ENCODE measurements around the gene DIP2B.

The DIP2B gene

GRCh38 chr12:50732591-50732990 lies 227.8 kb downstream of the DIP2B start:
- peaks cover 67% of the 10 kb centered on the region for H3K36me3 ChIP-seq (ENCODE audit: insufficient read depth, insufficient read length, low read length)
- DNase-seq (ENCODE audit: low read depth, low spot score): no peak

DNA sequence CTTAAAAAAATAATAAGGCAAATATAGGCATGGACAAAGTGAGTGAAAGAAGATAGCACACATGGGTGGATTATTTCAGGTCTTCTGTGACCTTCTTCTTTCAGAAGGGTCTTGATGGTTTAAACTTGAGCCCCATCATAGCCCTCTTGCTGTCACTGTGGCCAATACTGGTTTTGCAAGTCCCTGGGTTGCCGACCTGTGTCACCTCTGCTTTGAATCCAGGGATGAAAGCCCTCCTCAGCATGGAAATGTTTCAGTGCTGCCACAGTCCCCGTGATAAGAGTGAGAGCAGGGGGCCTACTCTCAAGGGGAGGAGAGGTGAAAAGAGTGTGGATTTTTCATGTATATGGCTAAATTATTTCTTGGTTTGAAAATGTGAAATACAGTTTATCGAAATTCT lies 228.9 kb downstream of the DIP2B start:
- H3K9ac ChIP-seq (ENCODE audit: insufficient read length, low read depth): no peak overlapping the region
- no peaks in the 10 kb centered on the region for H3K4me1 ChIP-seq (ENCODE audit: insufficient read depth, insufficient read length)
- peaks cover 67% of the 10 kb centered on the region for H3K36me3 ChIP-seq (ENCODE audit: insufficient read depth, insufficient read length, low read length)
- no peak for DNase-seq (ENCODE audit: low read depth, low spot score)
- H3K27me3 ChIP-seq (ENCODE audit: insufficient read depth, insufficient read length): no peaks in the 10 kb centered on the region
- no peak for TF ChIP-seq SUZ12 (IDR thresholded peaks at IDR 0.05; ENCODE audit: extremely low read depth, insufficient read depth, insufficient read length)
- no peak for TF ChIP-seq ZNF274 (IDR thresholded peaks at IDR 0.05; ENCODE audit: low read depth, low read length)
- TF ChIP-seq YY1 (IDR thresholded peaks at IDR 0.05; ENCODE audit: insufficient read depth, insufficient read length): no peak
- H3K4me3 ChIP-seq (ENCODE audit: insufficient read length, low read depth): no peak overlapping the region
- no peaks in the 10 kb centered on the region for H3K9me3 ChIP-seq (ENCODE audit: insufficient read depth, low read length)

More at GRCh38 chr12:50732591-50732990, 227.8 kb downstream of the DIP2B start:
- no peaks in the 10 kb centered on the region for H3K9me3 ChIP-seq (ENCODE audit: insufficient read depth, low read length)
- H3K27me3 ChIP-seq (ENCODE audit: insufficient read depth, insufficient read length): no peaks in the 10 kb centered on the region
- TF ChIP-seq YY1 (IDR thresholded peaks at IDR 0.05; ENCODE audit: insufficient read depth, insufficient read length) (no peak), SUZ12 (IDR thresholded peaks at IDR 0.05; ENCODE audit: extremely low read depth, insufficient read depth, insufficient read length) (no peak), ZNF274 (IDR thresholded peaks at IDR 0.05; ENCODE audit: low read depth, low read length) (no peak)
- H3K9ac ChIP-seq (ENCODE audit: insufficient read length, low read depth): no peak overlapping the region
- no peaks in the 10 kb centered on the region for H3K4me1 ChIP-seq (ENCODE audit: insufficient read depth, insufficient read length)
- no peak overlapping the region for H3K4me3 ChIP-seq (ENCODE audit: insufficient read length, low read depth)

GRCh38 chr12:50734409-50735263 lies 229.9 kb downstream of the DIP2B start:
- Histone ChIP-seq H3K36me3 (ENCODE audit: insufficient read depth, insufficient read length, low read length) (peaks cover 70% of the 10 kb centered on the region), H3K27me3 (ENCODE audit: insufficient read depth, insufficient read length) (no peaks in the 10 kb centered on the region), H3K9me3 (ENCODE audit: insufficient read depth, low read length) (no peaks in the 10 kb centered on the region), H3K9ac (ENCODE audit: insufficient read length, low read depth) (no peak overlapping the region), H3K4me1 (ENCODE audit: insufficient read depth, insufficient read length) (no peaks in the 10 kb centered on the region), H3K4me3 (ENCODE audit: insufficient read length, low read depth) (no peak overlapping the region)
- DNase-seq (ENCODE audit: low read depth, low spot score): no peak
- TF ChIP-seq YY1 (IDR thresholded peaks at IDR 0.05; ENCODE audit: insufficient read depth, insufficient read length) (no peak), SUZ12 (IDR thresholded peaks at IDR 0.05; ENCODE audit: extremely low read depth, insufficient read depth, insufficient read length) (no peak), ZNF274 (IDR thresholded peaks at IDR 0.05; ENCODE audit: low read depth, low read length) (no peak)

DNA sequence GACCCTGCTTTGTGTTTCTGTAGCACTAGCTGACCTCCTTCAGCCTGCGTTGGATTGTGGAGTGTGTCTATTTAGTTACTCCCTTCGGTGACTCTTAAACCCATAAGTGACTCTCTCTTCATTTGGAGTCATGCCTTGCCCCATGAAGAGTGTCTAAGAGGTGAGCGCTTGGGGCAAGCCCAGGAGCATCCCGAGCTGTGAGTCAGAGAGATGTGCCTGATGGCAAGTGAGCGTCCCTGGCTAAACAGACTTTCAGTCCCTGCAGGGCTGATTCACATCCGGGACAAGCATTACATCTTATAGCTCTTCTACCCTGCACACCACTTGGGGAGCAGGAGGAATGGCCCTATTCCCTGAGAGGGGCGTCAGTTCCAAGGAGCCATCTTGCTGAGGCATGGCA lies 234.8 kb downstream of the DIP2B start:
- no peak for DNase-seq (ENCODE audit: low read depth, low spot score)
- no peaks in the 10 kb centered on the region for H3K9me3 ChIP-seq (ENCODE audit: insufficient read depth, low read length)
- H3K4me1 ChIP-seq (ENCODE audit: insufficient read depth, insufficient read length): no peaks in the 10 kb centered on the region
- H3K4me3 ChIP-seq (ENCODE audit: insufficient read length, low read depth): no peak overlapping the region
- H3K36me3 ChIP-seq (ENCODE audit: insufficient read depth, insufficient read length, low read length): peaks cover 79% of the 10 kb centered on the region
- no peaks in the 10 kb centered on the region for H3K27me3 ChIP-seq (ENCODE audit: insufficient read depth, insufficient read length)
- no peak for TF ChIP-seq SUZ12 (IDR thresholded peaks at IDR 0.05; ENCODE audit: extremely low read depth, insufficient read depth, insufficient read length)
- no peak for TF ChIP-seq YY1 (IDR thresholded peaks at IDR 0.05; ENCODE audit: insufficient read depth, insufficient read length)
- TF ChIP-seq ZNF274 (IDR thresholded peaks at IDR 0.05; ENCODE audit: low read depth, low read length): no peak
- H3K9ac ChIP-seq (ENCODE audit: insufficient read length, low read depth): no peak overlapping the region

- H3K27me3 ChIP-seq (ENCODE audit: insufficient read depth, insufficient read length): no peaks in the 10 kb centered on the region
- no peak for DNase-seq (ENCODE audit: low read depth, low spot score)
- no peak overlapping the region for H3K9ac ChIP-seq (ENCODE audit: insufficient read length, low read depth)
- H3K4me1 ChIP-seq (ENCODE audit: insufficient read depth, insufficient read length): no peaks in the 10 kb centered on the region
- H3K9me3 ChIP-seq (ENCODE audit: insufficient read depth, low read length): no peaks in the 10 kb centered on the region
- TF ChIP-seq YY1 (IDR thresholded peaks at IDR 0.05; ENCODE audit: insufficient read depth, insufficient read length) (no peak), SUZ12 (IDR thresholded peaks at IDR 0.05; ENCODE audit: extremely low read depth, insufficient read depth, insufficient read length) (no peak), ZNF274 (IDR thresholded peaks at IDR 0.05; ENCODE audit: low read depth, low read length) (no peak)
- peaks cover 86% of the 10 kb centered on the region for H3K36me3 ChIP-seq (ENCODE audit: insufficient read depth, insufficient read length, low read length)
- no peak overlapping the region for H3K4me3 ChIP-seq (ENCODE audit: insufficient read length, low read depth)
These were observed 235.5 kb downstream of the DIP2B start for GRCh38 chr12:50740307-50740706.

GRCh38 chr12:50742776-50743175 lies 238.0 kb downstream of the DIP2B start:
- no peak for TF ChIP-seq SUZ12 (IDR thresholded peaks at IDR 0.05; ENCODE audit: extremely low read depth, insufficient read depth, insufficient read length)
- TF ChIP-seq YY1 (IDR thresholded peaks at IDR 0.05; ENCODE audit: insufficient read depth, insufficient read length): no peak
- no peak for TF ChIP-seq ZNF274 (IDR thresholded peaks at IDR 0.05; ENCODE audit: low read depth, low read length)
- DNase-seq (ENCODE audit: low read depth, low spot score): no peak
- Histone ChIP-seq H3K4me3 (ENCODE audit: insufficient read length, low read depth) (no peak overlapping the region), H3K4me1 (ENCODE audit: insufficient read depth, insufficient read length) (no peaks in the 10 kb centered on the region), H3K36me3 (ENCODE audit: insufficient read depth, insufficient read length, low read length) (peaks cover 70% of the 10 kb centered on the region), H3K9me3 (ENCODE audit: insufficient read depth, low read length) (no peaks in the 10 kb centered on the region), H3K27me3 (ENCODE audit: insufficient read depth, insufficient read length) (no peaks in the 10 kb centered on the region), H3K9ac (ENCODE audit: insufficient read length, low read depth) (no peak overlapping the region)

DNA sequence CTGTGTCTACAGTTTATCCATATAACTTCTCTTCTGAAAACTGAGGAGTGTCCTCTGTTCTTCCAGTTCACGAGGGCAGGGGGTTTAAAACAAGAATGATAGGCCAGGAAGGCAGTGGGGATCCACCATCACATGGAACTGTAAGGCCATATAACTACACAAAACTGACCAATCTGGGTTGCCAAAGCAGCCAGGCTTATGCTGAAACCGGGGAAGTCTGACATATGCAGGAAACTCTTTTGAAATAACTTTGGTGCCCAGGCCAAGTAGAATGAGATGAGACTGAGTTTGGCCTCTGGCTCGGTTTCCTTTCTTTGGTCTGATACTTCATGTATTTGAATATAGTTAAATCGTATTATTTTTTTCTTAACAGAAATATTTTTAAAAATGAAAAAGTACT lies 241.1 kb downstream of the DIP2B start:
- no peak overlapping the region for H3K4me3 ChIP-seq (ENCODE audit: insufficient read length, low read depth)
- DNase-seq (ENCODE audit: low read depth, low spot score): no peak
- no peak overlapping the region for H3K9ac ChIP-seq (ENCODE audit: insufficient read length, low read depth)
- H3K9me3 ChIP-seq (ENCODE audit: insufficient read depth, low read length): no peaks in the 10 kb centered on the region
- no peaks in the 10 kb centered on the region for H3K27me3 ChIP-seq (ENCODE audit: insufficient read depth, insufficient read length)
- no peak for TF ChIP-seq YY1 (IDR thresholded peaks at IDR 0.05; ENCODE audit: insufficient read depth, insufficient read length)
- no peak for TF ChIP-seq ZNF274 (IDR thresholded peaks at IDR 0.05; ENCODE audit: low read depth, low read length)
- no peak for TF ChIP-seq SUZ12 (IDR thresholded peaks at IDR 0.05; ENCODE audit: extremely low read depth, insufficient read depth, insufficient read length)
- H3K4me1 ChIP-seq (ENCODE audit: insufficient read depth, insufficient read length): peaks cover 2% of the 10 kb centered on the region
- peaks cover 40% of the 10 kb centered on the region for H3K36me3 ChIP-seq (ENCODE audit: insufficient read depth, insufficient read length, low read length)
